Stimulated activated CD4-positive, alpha-beta T cell treated with anti-CD3 and anti-CD28 coated beads, Interleukin-4, amount 100 ng/mL, for 24 hours (primary cell): Measurements from ENCODE around the gene HLF.

Experiments used
- DNase-seq: peaks from one replicate; pipeline ENCODE4 v3.0.0-alpha.2; 2020

Gene HLF

GRCh38 chr17:55264645-55265298 lies at the start of gene HLF:
Gene HLF (plus strand): TSS chr17:55264960. CDS start chr17:55265485, 525 bp downstream.
- peak; percentile 73 for DNase-seq

- DNase-seq: no peak
Measured at GRCh38 chr17:55215711-55216110, 49.0 kb upstream of the HLF start.

GRCh38 chr17:55216888-55217287 lies 47.9 kb upstream of the HLF start:
- no peak for DNase-seq

- DNase-seq: no peak
Measured at GRCh38 chr17:55219459-55219858, 45.3 kb upstream of the HLF start.

- DNase-seq: no peak
Measured at GRCh38 chr17:55219934-55220333, 44.8 kb upstream of the HLF start.

- DNase-seq: no peak
Measured at GRCh38 chr17:55223524-55223923, 41.2 kb upstream of the HLF start.

- DNase-seq: no peak
Measured at GRCh38 chr17:55224746-55225145, 40.0 kb upstream of the HLF start.

- DNase-seq: no peak
Measured at GRCh38 chr17:55225237-55225636, 39.5 kb upstream of the HLF start.

GRCh38 chr17:55228683-55229192 lies 36.0 kb upstream of the HLF start:
- DNase-seq: no peak

- no peak for DNase-seq
Measured at GRCh38 chr17:55229276-55229675, 35.5 kb upstream of the HLF start.

GRCh38 chr17:55230716-55231115 lies 34.0 kb upstream of the HLF start:
- DNase-seq: no peak

- no peak for DNase-seq
Measured at GRCh38 chr17:55233840-55234239, 30.9 kb upstream of the HLF start.

GRCh38 chr17:55236316-55236715 lies 28.4 kb upstream of the HLF start:
- no peak for DNase-seq

GRCh38 chr17:55237268-55237667 lies 27.5 kb upstream of the HLF start:
- no peak for DNase-seq

- no peak for DNase-seq
Measured at GRCh38 chr17:55237841-55238178, 26.9 kb upstream of the HLF start.

GRCh38 chr17:55238179-55238930 lies 26.4 kb upstream of the HLF start:
- peak; percentile 88 for DNase-seq

GRCh38 chr17:55238931-55239297 lies 25.8 kb upstream of the HLF start:
- no peak for DNase-seq

- no peak for DNase-seq
Measured at GRCh38 chr17:55241097-55241496, 23.7 kb upstream of the HLF start.

GRCh38 chr17:55242476-55242875 lies 22.3 kb upstream of the HLF start:
- DNase-seq: no peak

- no peak for DNase-seq
Measured at GRCh38 chr17:55245986-55246385, 18.8 kb upstream of the HLF start.

- no peak for DNase-seq
Measured at GRCh38 chr17:55246583-55246982, 18.2 kb upstream of the HLF start.

- no peak for DNase-seq
Measured at GRCh38 chr17:55248077-55248476, 16.7 kb upstream of the HLF start.

- DNase-seq: no peak
Measured at GRCh38 chr17:55249861-55250260, 14.9 kb upstream of the HLF start.

- DNase-seq: no peak
Measured at GRCh38 chr17:55254375-55254774, 10.4 kb upstream of the HLF start.
